Epithelial cell of proximal tubule (primary cell): ENCODE data around the gene TBR1. TPM values are rescaled to one million over a fixed set of nuclear protein-coding genes. Genes with fewer than 3 reads are reported as not detected.

Experiments used
- DNase-seq: peaks from one replicate; pipeline ENCODE4 v3.0.0-alpha.2; 2011; ENCODE audit warnings: low read depth
- H3K4me3 ChIP-seq: 2 replicates; pipeline ENCODE4 v1.5.1; 2011; ENCODE audit warnings: low read depth, mild to moderate bottlenecking, low read length
- CTCF ChIP-seq: conservative IDR thresholded peaks from 2 replicates; pipeline ENCODE4 v1.5.1; 2012; ENCODE audit warnings: low read depth, mild to moderate bottlenecking, low read length
- total RNA-seq: library from RNA; depleted of rRNA; stranded (reverse); fragments of >200 nt; gene quantifications from 2 replicates; pipeline ENCODE4 v1.2.3, GENCODE V29; 2015

The TBR1 gene
- total RNA-seq, 1 donor from 2014 or later = not detected

- H3K4me3 ChIP-seq = no peak overlapping the region
- no peak for TF ChIP-seq CTCF
- DNase-seq = no peak
Measured at GRCh38 chr2:161430386-161430785, 14.3 kb downstream of the TBR1 start.

GRCh38 chr2:161432107-161432506, 16.0 kb downstream of the TBR1 start:
- DNase-seq = no peak
- no peak overlapping the region for H3K4me3 ChIP-seq
- no peak for TF ChIP-seq CTCF

- no peak for TF ChIP-seq CTCF
- H3K4me3 ChIP-seq = no peak overlapping the region
- DNase-seq = no peak
Measured at GRCh38 chr2:161434118-161434517, 18.0 kb downstream of the TBR1 start.

GRCh38 chr2:161436411-161436810, 20.3 kb downstream of the TBR1 start:
- no peak for DNase-seq
- no peak for TF ChIP-seq CTCF
- no peak overlapping the region for H3K4me3 ChIP-seq

- no peak for DNase-seq
- H3K4me3 ChIP-seq = no peak overlapping the region
- no peak for TF ChIP-seq CTCF
Measured at GRCh38 chr2:161438598-161438997, 22.5 kb downstream of the TBR1 start.

- TF ChIP-seq CTCF = no peak
- H3K4me3 ChIP-seq = no peak overlapping the region
- DNase-seq = no peak
Measured at GRCh38 chr2:161445097-161445496, 29.0 kb downstream of the TBR1 start.

GRCh38 chr2:161448431-161448830, 32.3 kb downstream of the TBR1 start:
- DNase-seq = no peak
- no peak overlapping the region for H3K4me3 ChIP-seq
- TF ChIP-seq CTCF = no peak
